B cell (primary cell): ENCODE results near the gene GPR15LG. TPM values are rescaled to one million over a fixed set of nuclear protein-coding genes. Genes with fewer than 3 reads are reported as not detected.

Experiments used
- ATAC-seq: fragments of 200-7000 bp; cut with Tn5 transposase; one replicate; pipeline ENCODE4 v1.10.0; 2021; ENCODE audit warnings: low read depth, mild to moderate bottlenecking, moderate number of reproducible peaks, moderate library complexity
- CTCF ChIA-PET: fragments of 350-600 bp; sonication (Branson Sonifier 250); formaldehyde crosslinking; loops from one replicate; lab custom pipeline; 2021; ENCODE audit warnings: antibody characterized with exemption, inconsistent platforms; lab: Charles Lee
- POLR2A ChIA-PET: fragments of 350-600 bp; sonication (Branson Sonifier 250); formaldehyde crosslinking; loops from one replicate; lab custom pipeline; 2021; ENCODE audit warnings: antibody characterized with exemption; lab: Charles Lee
- DNase-seq: peaks from one replicate; pipeline ENCODE4 v3.0.0; 2013
- H2AFZ ChIP-seq: 2 replicates; pipeline ENCODE4 v1.6.1; 2012; ENCODE audit warnings: mild to moderate bottlenecking, low read depth, low read length; ENCODE audit not compliant: insufficient read depth, poor library complexity, severe bottlenecking
- H3K27ac ChIP-seq, 2 donors: 1 replicate in 1 of 2; 2 replicates in 1 of 2; pipeline ENCODE4 v1.5.1; 2012 to 2013; ENCODE audit warnings: low read length in 2 of 2, mild to moderate bottlenecking in 2 of 2, moderate library complexity in 1 of 2
- H3K27me3 ChIP-seq, 4 experiments: fragments of 200-600 bp in 1 of 4; sonication (generic) in 1 of 4; replicated peaks in 1 of 4; 1 replicate in 2 of 4; 2 replicates in 2 of 4; pipeline versions ENCODE4 v1.6.1 to v1.7.0; 2013 to 2016; ENCODE audit warnings: low read length in 3 of 4, mild to moderate bottlenecking in 2 of 4, mixed read lengths in 1 of 4, moderate library complexity in 1 of 4; ENCODE audit not compliant: insufficient read depth in 4 of 4, control insufficient read depth in 3 of 4; ENCODE audit errors: control extremely low read depth in 1 of 4
- H3K36me3 ChIP-seq, 2 experiments: replicated peaks in 1 of 2; 1 replicate in 1 of 2; 2 replicates in 1 of 2; pipeline versions ENCODE4 v1.6.1 to v1.7.1; 2013; ENCODE audit warnings: low read length in 1 of 2; ENCODE audit not compliant: insufficient read depth in 2 of 2, control insufficient read depth in 1 of 2; ENCODE audit errors: control extremely low read depth in 1 of 2, extremely low read depth in 1 of 2
- H3K4me1 ChIP-seq, 2 donors: fragments of 200-600 bp in 1 of 2; sonication (generic) in 1 of 2; 1 replicate in 1 of 2; 2 replicates in 1 of 2; pipeline versions ENCODE4 v1.5.1 to v1.6.1; 2013 to 2017; ENCODE audit warnings: low read length in 2 of 2; ENCODE audit not compliant: control insufficient read depth in 2 of 2, insufficient read depth in 2 of 2
- H3K4me2 ChIP-seq: replicated peaks from 2 replicates; pipeline ENCODE3; 2012; ENCODE audit warnings: mild to moderate bottlenecking, low read depth, low read length; ENCODE audit not compliant: poor library complexity, severe bottlenecking
- H3K4me3 ChIP-seq, 5 experiments: fragments of 200-600 bp in 1 of 5; sonication (generic) in 1 of 5; 1 replicate in 3 of 5; 2 replicates in 2 of 5; pipeline versions ENCODE4 v1.5.1 to v1.7.0; 2011 to 2016; ENCODE audit warnings: low read length in 4 of 5, mild to moderate bottlenecking in 4 of 5, low read depth in 2 of 5, control low read depth in 1 of 5, moderate library complexity in 1 of 5; ENCODE audit not compliant: insufficient read depth in 1 of 5; ENCODE audit errors: control extremely low read depth in 1 of 5, extremely low read depth in 1 of 5
- H3K79me2 ChIP-seq: fragments of 200-600 bp; sonication (generic); one replicate; pipeline ENCODE4 v1.6.0; 2016; ENCODE audit warnings: low read length; ENCODE audit not compliant: control insufficient read depth, insufficient read depth
- H3K9ac ChIP-seq: fragments of 200-600 bp; sonication (generic); 2 replicates; pipeline ENCODE4 v1.6.1; 2017; ENCODE audit warnings: mild to moderate bottlenecking, low read length, moderate library complexity
- H3K9me3 ChIP-seq, 3 donors: one replicate each; pipeline versions ENCODE4 v1.6.1 to v1.7.1; 2013; ENCODE audit warnings: low read length in 2 of 3; ENCODE audit not compliant: control insufficient read depth in 2 of 3, insufficient read depth in 1 of 3; ENCODE audit errors: control extremely low read depth in 1 of 3
- H4K20me1 ChIP-seq: 2 replicates; pipeline ENCODE4 v1.6.0; 2012; ENCODE audit warnings: mild to moderate bottlenecking, low read length; ENCODE audit not compliant: insufficient read depth, control insufficient read depth, poor library complexity, severe bottlenecking
- H3K27ac Mint-ChIP-seq: one replicate; pipeline ENCODE4 v1.8.0; 2021; ENCODE audit warnings: mixed read lengths
- H3K27me3 Mint-ChIP-seq: one replicate; pipeline ENCODE4 v1.8.0; 2021; ENCODE audit warnings: mixed read lengths
- H3K4me1 Mint-ChIP-seq: one replicate; pipeline ENCODE4 v1.8.0; 2021; ENCODE audit warnings: mixed read lengths
- H3K4me3 Mint-ChIP-seq: one replicate; pipeline ENCODE4 v1.8.0; 2021; ENCODE audit warnings: mixed read lengths
- H3K9me3 Mint-ChIP-seq: one replicate; pipeline ENCODE4 v1.8.0; 2022; ENCODE audit warnings: mixed read lengths; ENCODE audit not compliant: insufficient read depth
- CTCF ChIP-seq: fragments of 200-600 bp; IDR thresholded peaks from one replicate; pipeline ENCODE4 v1.8.0; 2022; ENCODE audit warnings: antibody characterized with exemption, mild to moderate bottlenecking
- EZH2 ChIP-seq: IDR thresholded peaks from 2 replicates; pipeline ENCODE4 v1.6.1; 2012; ENCODE audit warnings: borderline replicate concordance, low read depth, mild to moderate bottlenecking, moderate library complexity, low read length; ENCODE audit not compliant: insufficient read depth, poor library complexity, severe bottlenecking
- WGBS: methylation state at CpG from one replicate; pipeline ENCODE4 v1.1.5; 2013; ENCODE audit warnings: missing lambda C conversion rate; ENCODE audit not compliant: insufficient coverage; 5-methylcytosine and 5-hydroxymethylcytosine counted together
- intact Hi-C: fragments of 100-400 bp; cut with micrococcal nuclease; formaldehyde crosslinking; loops from one replicate; pipeline ENCODE4 v1.10.0; 2022
- polyA plus RNA-seq: library from polyadenylated mRNA; depleted of rRNA; stranded (reverse); fragments of >200 nt; gene quantifications from 2 replicates; pipeline ENCODE4 v1.2.3, GENCODE V29; 2012
- total RNA-seq, 2 donors: library from RNA; stranded (reverse); fragments of 120-200 nt in 1 of 2; gene quantifications; 1 replicate in 1 of 2; 2 replicates in 1 of 2; pipeline versions ENCODE4 v1.2.3 to v1.2.4, GENCODE V29; 2013 to 2022

Gene GPR15LG
- total and polyA plus RNA-seq, 2 donors (not counting 1 experiment from before 2014, with no cell fraction given) = not detected

- no peaks in the 10 kb centered on the region for H4K20me1 ChIP-seq
- no peak overlapping the region for H3K4me3 ChIP-seq
- H3K4me1 Mint-ChIP-seq = no peaks in the 10 kb centered on the region
- intact Hi-C loops = no loop called here
- ChIA-PET CTCF (interaction anchor here (0.5 to 1.6 kb wide), 2 partner anchors 8 to 17 kb away, joined by 3 read pairs; partner anchors contain the start of gene CDHR1), POLR2A (interaction anchor here (0.6 kb wide), 1 partner anchor 78 kb away, joined by 3 read pairs; no protein-coding TSS in a partner anchor)
- H3K27ac ChIP-seq = no peak overlapping the region
- 81% methylated on average over 10 of the region's 11 CpGs for WGBS
- H3K27me3 ChIP-seq = peaks cover 0 to 10% (median 2%) of the 10 kb centered on the region in 4 experiments
- no peak overlapping the region for H3K4me2 ChIP-seq
- no peaks in the 10 kb centered on the region for H3K9me3 Mint-ChIP-seq
- no peak overlapping the region for H3K27ac Mint-ChIP-seq
- peaks cover 0 to 12% (median 0%) of the 10 kb centered on the region in 3 donors for H3K9me3 ChIP-seq
- H2AFZ ChIP-seq = no peak overlapping the region
- H3K79me2 ChIP-seq = no peaks in the 10 kb centered on the region
- no peak for DNase-seq
- H3K4me1 ChIP-seq = no peaks in the 10 kb centered on the region
- H3K9ac ChIP-seq = no peak overlapping the region
- no peak for ATAC-seq
- no peak overlapping the region for H3K4me3 Mint-ChIP-seq
- H3K27me3 Mint-ChIP-seq = peaks cover 8% of the 10 kb centered on the region
- TF ChIP-seq CTCF (no peak), EZH2 (no peak)
- no peaks in the 10 kb centered on the region for H3K36me3 ChIP-seq
Observed at GRCh38 chr10:84185526-84186175, 12.1 kb downstream of the GPR15LG start.

GRCh38 chr10:84188815-84189214 lies 15.2 kb downstream of the GPR15LG start:
- Histone ChIP-seq H4K20me1 (no peaks in the 10 kb centered on the region), H3K27ac (no peak overlapping the region), H3K27me3 (peaks cover 0 to 20% (median 8%) of the 10 kb centered on the region in 4 experiments), H3K79me2 (no peaks in the 10 kb centered on the region), H3K4me3 (no peak overlapping the region), H3K4me1 (peaks cover 0 to under 1% of the 10 kb centered on the region in 2 donors), H3K4me2 (no peak overlapping the region), H3K9ac (no peak overlapping the region), H3K36me3 (no peaks in the 10 kb centered on the region), H2AFZ (no peak overlapping the region), H3K9me3 (no peaks in the 10 kb centered on the region)
- no peak for TF ChIP-seq CTCF
- TF ChIP-seq EZH2 = no peak
- Mint-ChIP-seq H3K27me3 (peaks cover 22% of the 10 kb centered on the region), H3K4me3 (no peak overlapping the region), H3K9me3 (no peaks in the 10 kb centered on the region), H3K4me1 (no peaks in the 10 kb centered on the region), H3K27ac (no peak overlapping the region)
- CTCF ChIA-PET = interaction anchor here (0.9 kb wide), 2 partner anchors 12 to 41 kb away, joined by 3 to 4 read pairs; no protein-coding TSS in a partner anchor
- DNase-seq (no peak), ATAC-seq (no peak)
- POLR2A ChIA-PET = interaction anchor here (0.6 kb wide), 1 partner anchor 182 kb away, joined by 6 read pairs; no protein-coding TSS in a partner anchor
- 72% methylated on average over 3 of the region's 3 CpGs for WGBS
- intact Hi-C loops = no loop called here
